Mammary epithelial cell (primary cell): ENCODE data around the gene GRHL3.

ENCODE experiments used
- EZH2 ChIP-seq: IDR thresholded peaks from 2 replicates; pipeline ENCODE4 v1.6.1; 2012; ENCODE audit warnings: low read length, inconsistent platforms, borderline replicate concordance
- TF ChIP-seq, protein P1 (sequence below), 2 donors: IDR thresholded peaks in 1 of 2; conservative IDR thresholded peaks in 1 of 2; 2 replicates each; pipeline ENCODE4 v1.5.1; 2011 to 2012; ENCODE audit warnings: inconsistent platforms in 2 of 2, low read length in 2 of 2, mild to moderate bottlenecking in 2 of 2, control low read depth in 1 of 2, low read depth in 1 of 2; ENCODE audit not compliant: insufficient read depth in 1 of 2; ENCODE audit errors: extremely low read depth in 1 of 2

DNA sequence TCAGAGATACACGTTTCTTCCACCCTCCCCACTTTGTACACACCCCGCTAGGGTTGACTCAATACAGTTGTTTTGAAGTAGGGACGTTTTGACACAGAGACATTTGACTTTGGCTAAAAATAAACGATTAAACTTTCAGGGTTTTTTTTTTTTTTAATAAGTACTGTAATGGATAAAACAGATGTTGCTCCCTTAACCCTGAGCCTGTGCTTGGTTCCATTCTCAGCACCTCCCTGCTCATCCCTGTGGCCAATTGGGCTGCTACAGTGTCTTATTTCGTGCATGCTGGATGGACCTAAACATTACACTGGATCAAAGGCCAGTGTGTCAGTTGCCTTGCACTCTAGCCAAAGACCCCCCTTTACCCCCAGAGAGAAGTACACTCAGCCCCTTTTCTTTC, 16.9 kb downstream of the GRHL3 start:
- TF ChIP-seq, protein P1, sequence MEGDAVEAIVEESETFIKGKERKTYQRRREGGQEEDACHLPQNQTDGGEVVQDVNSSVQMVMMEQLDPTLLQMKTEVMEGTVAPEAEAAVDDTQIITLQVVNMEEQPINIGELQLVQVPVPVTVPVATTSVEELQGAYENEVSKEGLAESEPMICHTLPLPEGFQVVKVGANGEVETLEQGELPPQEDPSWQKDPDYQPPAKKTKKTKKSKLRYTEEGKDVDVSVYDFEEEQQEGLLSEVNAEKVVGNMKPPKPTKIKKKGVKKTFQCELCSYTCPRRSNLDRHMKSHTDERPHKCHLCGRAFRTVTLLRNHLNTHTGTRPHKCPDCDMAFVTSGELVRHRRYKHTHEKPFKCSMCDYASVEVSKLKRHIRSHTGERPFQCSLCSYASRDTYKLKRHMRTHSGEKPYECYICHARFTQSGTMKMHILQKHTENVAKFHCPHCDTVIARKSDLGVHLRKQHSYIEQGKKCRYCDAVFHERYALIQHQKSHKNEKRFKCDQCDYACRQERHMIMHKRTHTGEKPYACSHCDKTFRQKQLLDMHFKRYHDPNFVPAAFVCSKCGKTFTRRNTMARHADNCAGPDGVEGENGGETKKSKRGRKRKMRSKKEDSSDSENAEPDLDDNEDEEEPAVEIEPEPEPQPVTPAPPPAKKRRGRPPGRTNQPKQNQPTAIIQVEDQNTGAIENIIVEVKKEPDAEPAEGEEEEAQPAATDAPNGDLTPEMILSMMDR (conservative IDR thresholded peaks at IDR 0.05 in 1 of 2, IDR thresholded peaks at IDR 0.05 in 1 of 2; ENCODE audit: extremely low read depth in 1 of 2, insufficient read depth in 1 of 2, low read depth in 1 of 2, low read length in 2 of 2) = no peak
- no peak for TF ChIP-seq EZH2
